NCI-H2029 treated with DMSO at 0.1 percent for 48 hours (cell line): ENCODE data around the gene GLIPR1L2.

Experiments used
- DNase-seq: peaks from one replicate; lab custom pipeline; 2025; lab: John Stamatoyannopoulos, UW

GLIPR1L2 gene

GRCh38 chr12:75478116-75478794 lies 87.4 kb downstream of the GLIPR1L2 start:
- DNase-seq = no peak

- no peak for DNase-seq
These were observed 89.1 kb downstream of the GLIPR1L2 start for GRCh38 chr12:75479963-75480461.

GRCh38 chr12:75480469-75480949 lies 89.6 kb downstream of the GLIPR1L2 start, which contains the start of gene GLIPR1:
Gene GLIPR1 (plus strand): TSS chr12:75480755. CDS start chr12:75480881, 126 bp downstream.
- no peak for DNase-seq

- DNase-seq = no peak
These were observed 90.3 kb downstream of the GLIPR1L2 start for GRCh38 chr12:75481013-75481705.

- no peak for DNase-seq
These were observed 90.9 kb downstream of the GLIPR1L2 start for GRCh38 chr12:75481774-75482173.
